Stimulated activated CD8-positive, alpha-beta memory T cell treated with anti-CD3 and anti-CD28 coated beads, Interleukin-4, amount 100 ng/mL, for 48 hours (primary cell): Measurements from ENCODE around the gene HIVEP1.
"Not testable (repeated sequence)": the region's sequence is repeated elsewhere in the genome, so short reads cannot be mapped to it uniquely, and the experiment has no call there.

Source experiments
- DNase-seq: peaks from one replicate; pipeline ENCODE4 v3.0.0-alpha.2; 2020

The HIVEP1 gene

GRCh38 chr6:12092762-12093161, 80.7 kb downstream of the HIVEP1 start:
- DNase-seq: no peak

GRCh38 chr6:12094689-12095088, 82.6 kb downstream of the HIVEP1 start:
- no peak for DNase-seq

- no peak for DNase-seq
Measured at GRCh38 chr6:12096342-12096741, 84.2 kb downstream of the HIVEP1 start.

GRCh38 chr6:12097791-12098190, 85.7 kb downstream of the HIVEP1 start:
- DNase-seq: no peak

- no peak for DNase-seq
Measured at GRCh38 chr6:12099623-12100338, 87.7 kb downstream of the HIVEP1 start.

- no peak for DNase-seq
Measured at GRCh38 chr6:12101048-12101447, 88.9 kb downstream of the HIVEP1 start.

- no peak for DNase-seq
Measured at GRCh38 chr6:12101653-12102312, 89.7 kb downstream of the HIVEP1 start.

- DNase-seq: no peak
Measured at GRCh38 chr6:12102350-12102749, 90.2 kb downstream of the HIVEP1 start.

GRCh38 chr6:12103158-12103557, 91.0 kb downstream of the HIVEP1 start:
- DNase-seq: no peak

- DNase-seq: no peak
Measured at GRCh38 chr6:12105271-12105670, 93.2 kb downstream of the HIVEP1 start.

- not testable (repeated sequence) for DNase-seq
Measured at GRCh38 chr6:12108376-12108775, 96.3 kb downstream of the HIVEP1 start.

- no peak for DNase-seq
Measured at GRCh38 chr6:12110523-12111362, 98.6 kb downstream of the HIVEP1 start.

GRCh38 chr6:12111363-12111670, 99.2 kb downstream of the HIVEP1 start:
- DNase-seq: no peak

GRCh38 chr6:12112540-12113189, 100.6 kb downstream of the HIVEP1 start:
- DNase-seq: no peak

- peak; percentile 44 for DNase-seq
Measured at GRCh38 chr6:12113190-12113577, 101.1 kb downstream of the HIVEP1 start.

- no peak for DNase-seq
Measured at GRCh38 chr6:12114055-12114503, 102.0 kb downstream of the HIVEP1 start.

GRCh38 chr6:12115001-12115400, 102.9 kb downstream of the HIVEP1 start:
- DNase-seq: no peak

- DNase-seq: no peak
Measured at GRCh38 chr6:12115492-12115891, 103.4 kb downstream of the HIVEP1 start.

GRCh38 chr6:12116264-12116800, 104.2 kb downstream of the HIVEP1 start:
- DNase-seq: no peak

- DNase-seq: no peak
Measured at GRCh38 chr6:12116978-12117377, 104.9 kb downstream of the HIVEP1 start.

GRCh38 chr6:12118607-12119006, 106.5 kb downstream of the HIVEP1 start:
- DNase-seq: no peak

- peak; percentile 38 for DNase-seq
Measured at GRCh38 chr6:12119085-12119588, 107.0 kb downstream of the HIVEP1 start.

- DNase-seq: no peak
Measured at GRCh38 chr6:12125396-12125795, 113.3 kb downstream of the HIVEP1 start.
